Panc1 (cell line): Measurements from ENCODE around the gene FTSJ3. TPM values are rescaled to one million over a fixed set of nuclear protein-coding genes. Genes with fewer than 3 reads are reported as not detected.

Experiments used
- ATAC-seq: fragments of 200-7000 bp; cut with Tn5 transposase; 2 replicates; pipeline ENCODE4 v1.9.1; 2020; ENCODE audit warnings: mild to moderate bottlenecking, moderate library complexity
- BruUV-seq: library from RNA; stranded (reverse); fragments of 400-500 nt; replicated peaks from 2 replicates; lab custom pipeline; 2021; lab: Mats Ljungman, UMichigan
- CTCF ChIA-PET: fragments of 300-600 bp; sonication (Branson Sonifier 250); formaldehyde crosslinking; loops from one replicate; lab custom pipeline; 2022; ENCODE audit warnings: antibody characterized with exemption; lab: Charles Lee
- POLR2A ChIA-PET: fragments of 300-600 bp; sonication (Branson Sonifier 250); formaldehyde crosslinking; loops from one replicate; lab custom pipeline; 2022; ENCODE audit warnings: antibody characterized with exemption; lab: Charles Lee
- DNase-seq: peaks from one replicate; pipeline ENCODE4 v3.0.0-alpha.2; 2010; ENCODE audit warnings: low read depth, low spot score
- H3K27ac ChIP-seq: 2 replicates; pipeline ENCODE4 v1.5.1; 2011; ENCODE audit warnings: mild to moderate bottlenecking, low read length, inconsistent platforms
- H3K27me3 ChIP-seq: fragments of 200-500 bp; sonication (Bioruptor generic); 2 replicates; pipeline ENCODE4 v1.6.0; 2014; ENCODE audit warnings: low read length, inconsistent platforms; ENCODE audit not compliant: control insufficient read depth, insufficient read depth
- H3K36me3 ChIP-seq: fragments of 200-500 bp; sonication (Bioruptor generic); 2 replicates; pipeline ENCODE4 v1.5.1; 2014; ENCODE audit warnings: inconsistent platforms, mild to moderate bottlenecking, low read length, moderate library complexity; ENCODE audit not compliant: control insufficient read depth, insufficient read depth
- H3K4me1 ChIP-seq: 2 replicates; pipeline ENCODE4 v1.5.1; 2011; ENCODE audit warnings: inconsistent platforms, mild to moderate bottlenecking, low read length, moderate library complexity; ENCODE audit not compliant: control insufficient read depth, insufficient read depth
- H3K4me3 ChIP-seq, 2 experiments: 2 replicates each; pipeline ENCODE4 v1.5.1; 2011 to 2012; ENCODE audit warnings: low read depth in 2 of 2, low read length in 2 of 2, mild to moderate bottlenecking in 2 of 2, inconsistent platforms in 1 of 2, moderate library complexity in 1 of 2
- H3K9me3 ChIP-seq: fragments of 200-500 bp; sonication (Bioruptor generic); 2 replicates; pipeline ENCODE4 v1.5.1; 2014; ENCODE audit warnings: low read depth, mild to moderate bottlenecking, inconsistent platforms, low read length, moderate library complexity; ENCODE audit not compliant: control insufficient read depth, insufficient read depth
- CTCF ChIP-seq: fragments of 450-650 bp; IDR thresholded peaks from 2 replicates; pipeline ENCODE4 v1.5.1; 2017; ENCODE audit warnings: mild to moderate bottlenecking
- POLR2AphosphoS5 ChIP-seq: IDR thresholded peaks from 2 replicates; pipeline ENCODE4 v1.6.1; 2012; ENCODE audit warnings: mild to moderate bottlenecking, low read depth, low read length, moderate library complexity
- SIN3A ChIP-seq: IDR thresholded peaks from 2 replicates; pipeline ENCODE4 v1.6.1; 2012; ENCODE audit warnings: low read depth, mild to moderate bottlenecking, low read length, moderate library complexity, borderline replicate concordance; ENCODE audit not compliant: insufficient read depth
- TCF7L2 ChIP-seq: IDR thresholded peaks from 2 replicates; pipeline ENCODE4 v1.6.1; 2011; ENCODE audit warnings: mild to moderate bottlenecking, low read depth, low read length, inconsistent platforms
- in situ Hi-C: cut with HindIII; loops from 2 replicates; pipeline ENCODE4 v1.10.0; 2016; ENCODE audit warnings: low sequenced_read_pairs, low pct_unique_long_range_greater_than_20kb
- intact Hi-C: fragments of 100-400 bp; cut with micrococcal nuclease; formaldehyde crosslinking; loops from one replicate; pipeline ENCODE4 v1.10.0; 2022; ENCODE audit not compliant: unreplicated experiment
- total RNA-seq: library from RNA; stranded (reverse); gene quantifications from one replicate; pipeline ENCODE4 v1.2.1, GENCODE V29; 2021; ENCODE audit not compliant: unreplicated experiment
- TF ChIP-seq, protein P1 (sequence below), 2 experiments: IDR thresholded peaks; 2 replicates each; pipeline ENCODE4 v1.6.1; 2011 to 2012; ENCODE audit warnings: low read depth in 2 of 2, control low read depth in 1 of 2, low read length in 1 of 2, mild to moderate bottlenecking in 1 of 2, moderate library complexity in 1 of 2; ENCODE audit not compliant: insufficient read depth in 1 of 2

The FTSJ3 gene
- total RNA-seq, 1 experiment from 2014 or later = 41.3 TPM

DNA sequence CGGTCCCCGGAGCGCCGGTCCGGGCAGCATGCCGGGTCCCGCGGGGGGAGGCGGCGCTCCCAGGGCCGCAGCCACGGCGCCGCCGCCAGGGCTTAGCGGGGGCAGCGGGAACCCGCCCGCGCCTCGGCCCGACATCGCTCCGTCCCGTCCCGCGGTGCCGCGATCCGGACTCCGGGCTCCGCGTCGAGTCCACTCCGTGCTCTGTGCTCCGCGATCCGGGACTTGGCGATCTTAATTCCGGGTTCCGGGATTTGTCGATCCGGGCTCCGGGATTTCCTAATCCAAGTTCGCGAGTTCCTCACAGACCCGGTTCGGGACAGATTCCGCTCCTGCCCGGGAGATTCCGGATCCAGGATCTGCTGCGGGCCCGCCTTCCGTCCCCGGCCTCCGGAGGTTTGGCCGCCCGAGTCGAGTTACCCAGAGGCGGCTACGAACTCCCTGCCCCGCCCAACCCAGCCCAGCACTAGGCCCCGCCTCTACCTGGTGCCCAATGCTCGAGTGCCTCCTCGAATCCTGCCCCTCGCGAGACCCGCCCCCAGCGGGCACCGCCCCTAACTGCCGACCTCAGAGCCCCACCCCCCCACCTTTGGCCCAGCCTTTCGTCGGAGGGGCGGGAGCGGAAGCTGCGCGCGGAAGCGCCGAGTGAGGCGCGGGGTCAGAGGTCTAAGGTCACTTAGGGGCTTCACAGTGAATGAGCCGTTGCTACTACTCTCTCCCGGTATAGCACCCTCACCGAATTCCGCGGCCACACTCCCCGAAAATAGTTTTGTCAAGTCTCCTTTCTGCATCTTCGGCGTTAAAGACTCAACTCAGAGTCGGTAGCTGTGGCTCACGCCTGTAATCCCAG lies 15.3 kb upstream of the FTSJ3 start, which contains the start of gene SMARCD2:
Gene SMARCD2, minus strand, starts transcription at position 146 of the 847 bp plus-strand sequence. Its CDS starts 11 bp downstream, at position 135.
- peak within 1 kb of the TSS; percentile 78 to 82 for H3K4me3 ChIP-seq
- no peaks in the 10 kb centered on the region for H3K9me3 ChIP-seq
- ChIA-PET POLR2A (no interaction called here), CTCF (no interaction called here)
- H3K36me3 ChIP-seq = peaks cover 6% of the 10 kb centered on the region; the same call in 1 of the 2 replicates
- TSS peak; percentile 89 for BruUV-seq
- peak within 1 kb of the TSS; percentile 86 for H3K27ac ChIP-seq
- TF ChIP-seq SIN3A = peak; percentile 79; the same call in 1 of the 2 replicates
- no peak for TF ChIP-seq TCF7L2
- peak; percentile 71 for TF ChIP-seq POLR2AphosphoS5
- peak; percentile 93 for ATAC-seq
- H3K27me3 ChIP-seq = no peaks in the 10 kb centered on the region
- in situ Hi-C loops = no loop called here
- peaks cover 31% of the 10 kb centered on the region for H3K4me1 ChIP-seq
- intact Hi-C loops = no loop called here
- peak; percentile 77 for DNase-seq

DNA sequence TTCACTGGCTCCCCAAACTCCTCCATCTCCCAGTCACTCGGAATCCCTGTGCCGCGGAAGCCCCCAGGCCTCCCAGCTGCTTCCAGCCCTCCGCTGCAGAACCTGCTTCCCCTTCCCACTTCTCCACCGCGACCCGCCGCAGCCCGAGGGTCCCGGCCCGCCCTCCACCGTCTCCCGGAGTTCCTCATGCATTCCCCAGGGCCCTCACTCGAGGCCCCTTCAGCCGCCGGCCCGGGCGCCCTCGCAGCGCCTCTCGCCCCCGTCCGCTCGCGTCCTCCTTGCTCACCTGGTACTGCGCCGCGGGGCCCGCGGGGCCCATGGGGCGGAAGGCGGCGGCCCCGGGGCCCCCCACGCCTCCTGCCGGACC lies 14.7 kb upstream of the FTSJ3 start:
- peak overlapping the region; percentile 78 to 82 for H3K4me3 ChIP-seq
- ATAC-seq = peak; percentile 33
- H3K9me3 ChIP-seq = no peaks in the 10 kb centered on the region
- DNase-seq = no peak
- TF ChIP-seq POLR2AphosphoS5 = no peak
- no peak for TF ChIP-seq SIN3A
- TF ChIP-seq TCF7L2 = no peak
- no peak for TF ChIP-seq CTCF
- TF ChIP-seq, protein P1, sequence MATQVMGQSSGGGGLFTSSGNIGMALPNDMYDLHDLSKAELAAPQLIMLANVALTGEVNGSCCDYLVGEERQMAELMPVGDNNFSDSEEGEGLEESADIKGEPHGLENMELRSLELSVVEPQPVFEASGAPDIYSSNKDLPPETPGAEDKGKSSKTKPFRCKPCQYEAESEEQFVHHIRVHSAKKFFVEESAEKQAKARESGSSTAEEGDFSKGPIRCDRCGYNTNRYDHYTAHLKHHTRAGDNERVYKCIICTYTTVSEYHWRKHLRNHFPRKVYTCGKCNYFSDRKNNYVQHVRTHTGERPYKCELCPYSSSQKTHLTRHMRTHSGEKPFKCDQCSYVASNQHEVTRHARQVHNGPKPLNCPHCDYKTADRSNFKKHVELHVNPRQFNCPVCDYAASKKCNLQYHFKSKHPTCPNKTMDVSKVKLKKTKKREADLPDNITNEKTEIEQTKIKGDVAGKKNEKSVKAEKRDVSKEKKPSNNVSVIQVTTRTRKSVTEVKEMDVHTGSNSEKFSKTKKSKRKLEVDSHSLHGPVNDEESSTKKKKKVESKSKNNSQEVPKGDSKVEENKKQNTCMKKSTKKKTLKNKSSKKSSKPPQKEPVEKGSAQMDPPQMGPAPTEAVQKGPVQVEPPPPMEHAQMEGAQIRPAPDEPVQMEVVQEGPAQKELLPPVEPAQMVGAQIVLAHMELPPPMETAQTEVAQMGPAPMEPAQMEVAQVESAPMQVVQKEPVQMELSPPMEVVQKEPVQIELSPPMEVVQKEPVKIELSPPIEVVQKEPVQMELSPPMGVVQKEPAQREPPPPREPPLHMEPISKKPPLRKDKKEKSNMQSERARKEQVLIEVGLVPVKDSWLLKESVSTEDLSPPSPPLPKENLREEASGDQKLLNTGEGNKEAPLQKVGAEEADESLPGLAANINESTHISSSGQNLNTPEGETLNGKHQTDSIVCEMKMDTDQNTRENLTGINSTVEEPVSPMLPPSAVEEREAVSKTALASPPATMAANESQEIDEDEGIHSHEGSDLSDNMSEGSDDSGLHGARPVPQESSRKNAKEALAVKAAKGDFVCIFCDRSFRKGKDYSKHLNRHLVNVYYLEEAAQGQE (IDR thresholded peaks at IDR 0.05; ENCODE audit: insufficient read depth in 1 of 2, low read depth in 2 of 2, low read length in 1 of 2) = no peak
- BruUV-seq = no TSS peak
- H3K4me1 ChIP-seq = peaks cover 31% of the 10 kb centered on the region
- in situ Hi-C loops = no loop called here
- H3K36me3 ChIP-seq = peaks cover 6% of the 10 kb centered on the region; the same call in 1 of the 2 replicates
- intact Hi-C loops = no loop called here
- peak overlapping the region; percentile 72 for H3K27ac ChIP-seq
- H3K27me3 ChIP-seq = no peaks in the 10 kb centered on the region
- CTCF ChIA-PET = no interaction called here
- POLR2A ChIA-PET = no interaction called here
